Left renal cortex interstitium (tissue), 4 donors: ENCODE results near the gene CYBC1. TPM values are rescaled to one million over a fixed set of nuclear protein-coding genes. Genes with fewer than 3 reads are reported as not detected.

ENCODE experiments used
- DNase-seq, 4 donors: peaks; one replicate each; pipeline ENCODE4 v3.0.0-alpha.2; 2013; ENCODE audit warnings: low read depth in 4 of 4, low spot score in 2 of 4, missing footprints in 1 of 4
- polyA plus RNA-seq, 4 donors: library from polyadenylated mRNA; unstranded; fragments of 120-200 nt; gene quantifications; one replicate each; pipeline ENCODE4 v1.2.1, GENCODE V29; 2013; ENCODE audit not compliant: insufficient read length in 4 of 4

CYBC1 gene
- polyA plus RNA-seq, 4 donors = 47.8 to 57.9 (median 56.8) TPM

DNA sequence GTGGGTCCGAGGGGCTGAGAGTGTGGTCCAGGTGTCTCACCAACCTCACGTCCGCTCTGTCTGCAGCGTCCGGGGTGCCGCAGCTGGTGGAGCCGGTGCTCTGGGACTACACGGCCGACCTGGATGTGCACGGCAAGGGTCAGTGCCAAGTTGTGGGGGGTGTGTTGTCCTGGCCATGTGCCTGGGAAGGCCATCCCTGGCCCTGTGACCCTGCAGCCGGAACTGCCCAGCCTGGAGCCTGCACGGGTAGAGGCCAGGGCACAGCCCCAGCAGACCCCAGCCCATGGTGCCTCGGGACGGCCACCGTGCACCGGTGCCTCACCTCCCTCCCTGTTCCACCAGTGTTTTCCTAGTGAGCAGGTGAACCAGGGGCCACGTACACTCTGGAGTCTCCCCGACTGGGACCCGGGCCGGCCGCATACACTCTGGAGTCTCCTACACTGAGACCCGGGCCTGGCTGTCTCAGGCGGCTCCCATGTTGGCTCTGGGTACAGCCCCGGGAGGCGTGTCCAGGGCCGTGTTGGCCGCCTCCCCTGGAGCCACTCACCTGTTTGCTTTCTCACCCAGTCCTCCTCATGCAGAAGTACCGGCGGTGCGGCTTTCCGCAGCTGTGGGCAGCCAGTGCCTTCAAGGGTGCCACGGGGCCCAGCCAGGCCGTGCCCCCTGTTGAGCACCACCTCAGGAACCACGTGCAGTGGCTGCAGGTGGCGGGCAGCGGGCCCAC is 13.8 kb downstream of the CYBC1 start:
- DNase-seq = no peak

DNA sequence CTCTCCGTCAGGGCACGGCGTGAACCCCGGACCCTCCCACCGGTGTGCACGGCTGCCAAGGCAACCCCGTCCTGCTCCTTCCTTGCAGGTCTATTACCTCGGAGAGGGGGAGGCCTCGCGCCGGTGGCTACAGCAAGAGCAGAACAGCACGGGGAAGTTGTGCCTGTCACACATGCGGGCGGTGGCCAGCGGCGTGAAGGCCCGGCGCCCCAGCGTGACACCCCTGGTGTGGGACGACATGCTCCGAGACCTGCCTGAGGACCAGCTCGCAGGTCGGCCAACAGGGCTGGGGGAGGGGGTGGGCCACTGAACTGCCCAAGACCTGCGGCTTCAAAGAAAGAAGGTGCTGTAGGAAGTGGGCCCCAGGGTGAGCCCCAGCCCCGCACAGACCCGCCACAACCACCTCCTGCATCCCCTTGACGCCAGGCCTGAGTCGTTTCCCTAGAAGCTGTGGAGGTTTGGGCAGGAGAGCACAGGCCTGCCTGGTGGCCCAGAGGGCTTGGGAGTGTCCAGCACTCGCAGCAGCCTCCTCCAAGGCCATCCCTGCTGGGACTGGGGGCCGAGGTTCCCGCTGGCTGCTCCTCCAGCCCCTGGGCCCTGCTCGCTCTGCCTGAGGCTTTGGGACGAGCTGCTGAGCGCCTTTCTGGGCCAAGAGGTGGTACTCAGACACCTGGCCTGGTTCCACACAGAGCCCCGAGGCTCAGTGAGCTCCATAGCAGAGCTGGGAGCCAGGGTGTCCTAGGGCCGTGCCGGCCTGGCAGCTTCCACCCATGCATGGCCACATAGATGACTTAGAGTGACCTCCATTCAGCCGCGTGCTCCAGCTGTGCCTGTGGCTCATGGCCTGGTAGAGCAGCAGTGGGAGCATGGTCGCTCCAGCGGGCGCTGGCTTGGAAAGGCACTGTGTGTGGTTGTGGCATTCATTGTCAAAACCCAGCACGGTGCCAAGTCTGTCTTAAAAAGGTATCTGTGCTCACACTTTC is 14.7 kb downstream of the CYBC1 start:
- no peak for DNase-seq

DNA sequence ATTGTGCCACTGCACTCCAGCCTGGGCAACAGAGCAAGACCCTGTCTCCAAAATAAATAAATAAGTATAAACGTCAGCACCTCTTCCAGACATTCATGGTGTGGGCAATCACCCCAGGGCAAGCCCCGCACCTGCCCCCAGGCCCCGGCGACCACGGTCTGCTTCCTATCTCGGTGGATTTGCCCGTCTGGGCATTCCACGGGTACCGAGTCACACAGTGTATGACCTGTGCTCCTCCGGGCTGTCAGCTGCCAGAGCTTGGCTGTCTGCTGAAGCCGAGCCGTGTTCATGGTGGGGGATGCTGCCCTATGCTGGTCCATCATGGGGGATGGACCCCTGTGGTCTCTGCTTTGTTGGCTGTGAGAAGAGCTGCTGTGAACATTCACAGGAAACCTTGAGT is 15.4 kb downstream of the CYBC1 start:
- no peak for DNase-seq

DNA sequence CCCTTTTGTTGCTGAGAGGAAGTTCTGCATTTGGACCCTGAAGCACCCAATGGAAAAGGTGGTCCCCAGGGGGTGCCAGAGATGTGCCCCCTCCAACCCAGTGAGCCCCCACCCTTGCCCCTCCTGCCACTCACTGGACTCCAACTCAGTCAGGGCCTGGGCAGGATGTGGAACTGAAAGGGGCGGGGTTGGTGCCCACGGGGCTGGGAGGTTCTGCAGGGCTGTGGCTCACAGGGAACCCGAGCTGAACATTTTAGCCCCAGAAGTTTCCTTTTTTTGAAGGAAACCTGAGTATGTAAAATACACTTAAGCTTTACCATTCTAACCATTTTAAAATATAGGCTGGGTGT is 16.4 kb downstream of the CYBC1 start:
- DNase-seq = no peak

DNA sequence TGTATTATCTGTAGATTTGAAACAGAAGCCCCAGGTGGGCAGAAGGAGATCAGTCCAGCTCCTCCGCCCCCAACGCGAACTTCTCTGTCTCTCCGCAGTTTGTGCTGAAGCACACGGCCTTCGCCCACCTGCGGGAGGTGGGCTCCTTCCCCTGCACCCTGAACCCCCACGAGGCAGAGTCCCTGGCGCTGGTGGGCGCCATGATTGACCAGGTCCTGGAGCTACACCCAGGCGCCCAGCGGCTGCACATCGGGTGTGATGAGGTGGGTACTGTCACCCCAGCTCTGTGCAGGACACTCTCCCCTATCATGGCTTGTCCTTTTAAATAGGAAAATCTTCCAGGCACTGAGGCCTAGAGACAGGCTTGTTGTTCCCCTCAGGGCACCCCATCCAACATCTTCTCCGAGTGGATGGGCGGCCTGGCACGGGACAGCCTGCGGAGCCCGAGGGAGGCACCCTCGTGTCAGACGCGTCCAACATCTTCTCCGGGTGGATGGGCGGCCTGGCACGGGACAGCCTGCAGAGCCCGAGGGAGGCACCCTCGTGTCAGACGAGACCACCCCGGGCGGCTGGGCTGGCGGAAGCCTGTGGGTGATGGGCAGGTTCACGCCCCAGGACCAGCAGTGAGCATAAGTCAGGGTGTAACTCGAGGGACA is 16.9 kb downstream of the CYBC1 start:
- no peak for DNase-seq

DNA sequence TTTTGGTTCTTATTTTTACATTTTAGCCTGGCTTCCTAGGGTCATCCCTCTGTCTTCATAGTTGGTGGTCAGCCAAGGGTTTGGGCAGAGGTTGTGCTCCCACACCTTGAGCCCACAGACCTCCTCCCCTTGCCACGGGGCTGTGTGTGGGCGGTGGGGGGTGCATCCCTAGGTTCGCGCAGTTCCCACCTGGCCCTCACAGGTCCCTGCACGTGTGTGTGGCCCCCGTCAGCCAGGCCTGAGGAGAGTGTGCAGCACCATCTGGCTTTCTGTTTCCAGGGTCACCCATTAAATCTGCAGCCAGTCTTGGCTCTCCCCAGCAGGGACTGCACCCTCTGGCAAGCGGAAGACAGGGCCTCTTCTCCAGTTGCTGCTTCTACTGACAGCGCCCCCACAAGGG is 18.5 kb downstream of the CYBC1 start:
- no peak for DNase-seq

DNA sequence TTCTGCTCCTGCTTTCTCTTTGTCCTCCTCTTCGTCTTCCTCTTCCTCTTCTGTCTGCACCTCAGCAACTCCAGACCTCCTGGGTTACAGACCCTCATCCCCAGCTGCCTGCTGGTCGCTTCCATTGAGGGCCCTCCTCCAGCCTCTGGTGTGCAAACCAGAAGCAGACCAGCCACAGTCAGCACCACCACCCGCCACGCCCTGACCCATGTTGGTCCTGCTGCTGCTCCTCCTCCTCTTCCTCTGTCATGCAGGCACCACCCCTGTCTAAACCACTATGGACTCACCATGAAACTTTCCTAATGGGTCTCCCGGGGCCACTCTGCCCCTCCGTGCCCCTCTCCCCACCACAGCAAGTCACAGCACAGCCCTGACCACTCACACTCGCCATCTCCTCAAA is 20.7 kb downstream of the CYBC1 start:
- DNase-seq = no peak

DNA sequence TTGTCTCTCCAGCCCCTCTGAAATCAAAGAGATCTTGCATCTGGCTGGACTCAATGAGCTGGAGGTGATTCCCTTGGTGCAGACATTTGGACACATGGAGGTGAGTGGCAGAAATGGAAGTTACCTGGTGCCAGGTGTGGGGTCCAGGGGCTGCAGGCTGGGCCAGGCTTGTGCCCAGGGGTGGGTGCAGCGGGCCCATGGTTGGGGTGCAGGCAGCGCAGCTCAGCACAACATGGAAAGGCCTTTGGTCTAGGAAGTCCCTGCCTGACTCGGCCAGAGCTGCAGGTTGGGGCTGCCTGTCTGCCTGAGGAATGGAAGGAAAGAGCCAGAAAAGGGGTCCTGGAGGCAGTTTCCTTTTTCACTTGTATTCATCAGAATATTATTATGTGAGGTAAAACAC is 22.0 kb downstream of the CYBC1 start:
- no peak for DNase-seq

DNA sequence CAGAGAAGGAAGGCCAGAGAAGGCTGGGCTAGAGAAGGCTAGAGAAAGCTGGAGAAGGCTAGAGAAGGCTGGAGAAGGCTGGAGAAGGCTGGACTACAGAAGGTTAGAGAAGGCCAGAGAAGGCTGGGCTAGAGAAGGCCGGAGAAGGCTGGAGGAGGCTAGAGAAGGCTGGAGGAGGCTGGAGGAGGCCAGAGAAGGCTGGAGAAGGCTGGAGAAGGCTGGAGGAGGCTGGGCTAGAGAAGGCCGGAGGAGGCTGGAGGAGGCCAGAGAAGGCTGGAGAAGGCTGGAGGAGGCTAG is 25.7 kb downstream of the CYBC1 start:
- DNase-seq = no peak

DNA sequence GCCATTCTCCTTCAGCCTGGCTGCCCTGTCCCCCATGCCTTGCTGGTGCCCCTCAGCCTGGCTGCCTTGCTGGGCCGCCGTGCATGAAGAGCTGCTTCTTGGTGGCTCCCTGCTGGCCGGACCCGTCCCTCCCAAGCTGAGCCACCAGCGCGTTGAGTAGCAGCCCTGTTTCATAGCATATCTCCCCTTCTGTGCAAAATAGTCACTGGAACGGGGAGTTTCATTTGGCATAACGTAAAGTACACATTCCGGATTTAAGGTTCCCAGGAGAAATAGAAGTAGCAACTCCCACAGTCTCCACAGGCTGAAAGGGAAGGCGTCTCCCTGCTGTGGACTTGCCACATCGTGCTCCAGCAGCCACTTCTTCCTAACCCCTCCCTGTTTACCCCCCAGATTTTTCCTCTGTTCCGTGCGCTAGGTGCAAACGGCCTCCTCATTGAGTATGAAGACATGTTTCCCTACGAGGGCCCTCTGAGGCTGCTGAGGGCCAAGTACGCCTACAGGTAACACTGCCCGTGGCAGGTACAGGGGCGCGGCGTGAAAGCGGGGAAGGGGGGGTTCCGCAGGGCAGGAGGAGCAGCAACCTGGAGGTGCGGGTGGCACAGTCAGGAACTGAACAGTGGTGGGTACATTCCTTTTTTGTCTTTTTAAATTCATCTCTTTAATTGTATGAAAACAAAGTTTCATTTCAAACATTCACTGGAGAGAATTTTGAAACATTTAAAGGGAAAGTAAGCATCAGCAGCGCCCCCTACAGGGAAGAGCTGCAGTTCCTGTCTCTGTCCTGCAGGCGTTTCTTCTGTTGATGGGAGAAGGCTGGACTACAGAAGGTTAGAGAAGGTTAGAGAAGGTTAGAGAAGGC is 26.3 kb downstream of the CYBC1 start:
- no peak for DNase-seq

DNA sequence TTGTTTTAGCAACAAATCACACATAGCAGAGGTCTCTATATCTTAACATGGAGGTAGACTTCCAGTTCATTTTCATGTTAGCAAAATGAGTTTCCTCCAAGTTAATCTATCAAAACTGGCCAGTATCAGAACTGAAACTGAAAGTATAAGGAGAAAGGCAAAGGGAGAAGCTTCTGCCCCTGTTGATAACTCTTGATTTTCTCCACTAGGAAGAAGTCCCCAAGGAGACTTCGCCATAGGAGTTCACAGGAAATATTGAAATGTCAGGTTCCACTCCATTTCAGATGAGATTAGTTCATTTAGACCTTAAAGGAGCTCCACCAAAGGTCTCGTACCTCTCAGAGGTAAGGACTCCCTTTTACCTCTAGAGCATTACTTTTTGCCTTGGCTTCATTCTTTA is 31.0 kb downstream of the CYBC1 start:
- DNase-seq = no peak

DNA sequence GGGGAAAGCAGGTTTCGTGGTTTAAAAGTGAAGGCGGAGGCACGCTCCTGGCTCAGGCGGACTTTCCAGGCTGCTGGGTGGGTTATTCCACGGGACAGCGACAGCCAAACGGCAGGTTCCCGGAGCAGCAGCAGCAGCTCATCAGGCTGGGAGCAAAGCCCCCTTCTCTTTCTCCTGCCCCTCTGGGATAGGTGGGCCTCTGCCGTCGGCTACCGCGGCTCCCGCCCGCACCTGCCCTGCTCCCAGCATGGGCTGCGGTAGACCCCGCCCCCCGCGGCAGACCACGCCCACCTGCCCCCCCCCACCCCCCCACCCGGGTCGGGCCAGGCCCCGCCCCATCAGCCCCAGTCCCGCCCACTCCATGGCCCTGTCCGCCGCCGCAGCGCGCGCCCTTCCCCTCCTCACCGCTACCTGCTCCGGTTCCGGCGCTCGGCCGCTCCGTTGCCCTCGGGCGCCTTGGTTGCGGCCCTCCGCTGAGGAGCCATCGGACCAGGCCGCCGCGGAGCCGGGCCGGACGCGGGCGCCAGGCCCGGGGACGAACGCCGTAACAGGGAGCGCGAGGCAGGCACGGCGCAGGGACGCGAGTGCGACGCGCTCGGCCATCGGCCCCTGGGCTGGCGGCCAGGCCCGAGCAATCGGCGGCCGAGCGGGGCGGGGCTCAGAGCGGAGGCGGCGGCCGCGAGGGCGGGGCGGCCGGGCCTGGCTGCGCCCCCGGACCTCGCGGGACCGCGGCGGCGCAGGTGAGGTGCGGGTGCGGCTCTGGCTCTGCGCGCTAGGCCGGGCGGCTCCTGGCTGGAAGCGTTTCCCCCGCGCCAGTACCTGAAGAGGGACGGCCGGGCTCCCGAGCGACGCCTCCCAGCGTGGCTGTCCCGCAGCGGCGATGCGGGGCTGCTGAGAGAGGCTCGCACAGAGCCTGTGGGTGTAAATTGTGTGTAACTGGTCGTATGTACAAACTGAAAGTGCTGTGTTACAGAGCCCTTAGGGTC is 32.3 kb downstream of the CYBC1 start, which contains the start of the genes HEXD and OGFOD3:
HEXD (plus strand) TSS at position 347 of the 986 bp plus-strand sequence. CDS start 1,453 bp downstream, outside the sequence.
OGFOD3 (minus strand) TSS at position 586 of the 986 bp plus-strand sequence; CDS start at position 485, 101 bp downstream.
- peak; percentile 71 to 78 (median 75) for DNase-seq

DNA sequence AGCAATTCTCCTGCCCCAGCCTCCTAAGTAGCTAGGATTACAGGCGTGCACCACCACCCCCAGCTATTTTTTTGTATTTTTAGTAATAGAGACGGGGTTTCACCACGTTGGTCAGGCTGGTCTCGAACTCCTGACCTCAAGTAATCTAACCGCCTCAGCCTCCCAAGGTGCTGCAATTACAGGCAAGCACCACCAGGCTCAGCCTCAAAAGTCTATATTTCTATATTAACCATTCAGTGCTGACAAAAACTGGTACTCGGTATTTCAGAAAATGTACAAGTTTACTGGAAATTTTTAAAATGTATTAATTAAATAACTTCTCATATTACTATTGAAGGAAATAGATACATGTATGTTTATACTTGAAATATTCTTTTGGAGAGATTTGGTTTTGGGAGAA is 33.8 kb downstream of the CYBC1 start:
- no peak for DNase-seq

DNA sequence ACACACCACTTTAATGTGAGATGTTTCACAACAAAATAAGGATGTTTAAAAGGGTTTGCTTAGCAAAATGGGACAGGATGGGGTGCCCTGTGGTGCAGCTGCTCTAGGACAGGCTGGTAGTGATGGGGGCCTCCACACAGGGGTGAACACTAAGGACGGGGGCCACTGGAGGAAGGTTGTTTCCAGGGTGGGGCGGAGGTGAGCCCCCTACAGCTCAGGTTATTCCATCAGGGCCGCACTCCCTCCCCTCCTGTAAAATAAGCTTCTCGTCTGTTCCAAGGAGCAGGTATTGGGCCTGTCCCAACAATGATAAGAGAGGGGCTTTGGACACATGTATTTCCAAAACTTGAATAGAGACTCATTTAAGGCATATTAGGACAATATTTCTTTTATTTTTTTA is 34.3 kb downstream of the CYBC1 start:
- no peak for DNase-seq

DNA sequence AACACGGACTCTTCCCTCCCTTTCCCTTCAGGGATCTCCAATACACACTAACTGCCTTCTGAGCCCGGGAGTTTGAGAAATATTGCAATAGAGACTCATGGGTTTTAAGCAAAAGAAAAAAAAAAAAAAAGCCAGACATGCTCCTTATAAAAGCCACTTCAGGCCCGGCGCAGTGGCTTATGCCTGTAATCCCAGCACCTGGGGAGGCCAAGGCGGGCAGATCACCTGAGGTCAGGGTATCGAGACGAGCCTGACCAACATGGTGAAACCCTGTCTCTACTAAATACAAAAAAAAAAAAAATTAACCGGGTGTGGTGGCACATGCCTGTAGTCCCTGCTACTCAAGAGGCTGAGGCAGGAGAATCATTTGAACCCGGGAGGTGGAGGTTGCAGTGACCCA is 34.8 kb downstream of the CYBC1 start:
- no peak for DNase-seq

DNA sequence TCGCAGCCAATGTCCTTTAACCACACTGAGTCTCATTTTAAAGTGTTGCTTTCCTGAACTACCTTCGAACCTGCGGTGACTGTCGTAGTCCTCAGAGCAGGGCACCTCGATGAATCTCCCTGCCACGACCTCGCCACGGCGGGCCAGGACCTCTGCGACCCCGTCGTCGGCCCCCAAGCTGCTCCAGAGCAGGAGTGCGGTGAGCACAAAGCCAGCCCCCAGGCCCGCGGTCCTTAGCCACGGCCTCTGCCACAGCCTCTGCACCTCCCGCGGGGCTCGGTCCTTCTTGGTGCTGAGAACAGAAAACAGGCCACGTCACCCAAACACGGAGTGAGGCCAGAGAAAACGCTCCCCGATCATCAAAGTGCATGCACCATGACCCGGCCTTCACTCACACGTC is 35.2 kb downstream of the CYBC1 start:
- no peak for DNase-seq

DNA sequence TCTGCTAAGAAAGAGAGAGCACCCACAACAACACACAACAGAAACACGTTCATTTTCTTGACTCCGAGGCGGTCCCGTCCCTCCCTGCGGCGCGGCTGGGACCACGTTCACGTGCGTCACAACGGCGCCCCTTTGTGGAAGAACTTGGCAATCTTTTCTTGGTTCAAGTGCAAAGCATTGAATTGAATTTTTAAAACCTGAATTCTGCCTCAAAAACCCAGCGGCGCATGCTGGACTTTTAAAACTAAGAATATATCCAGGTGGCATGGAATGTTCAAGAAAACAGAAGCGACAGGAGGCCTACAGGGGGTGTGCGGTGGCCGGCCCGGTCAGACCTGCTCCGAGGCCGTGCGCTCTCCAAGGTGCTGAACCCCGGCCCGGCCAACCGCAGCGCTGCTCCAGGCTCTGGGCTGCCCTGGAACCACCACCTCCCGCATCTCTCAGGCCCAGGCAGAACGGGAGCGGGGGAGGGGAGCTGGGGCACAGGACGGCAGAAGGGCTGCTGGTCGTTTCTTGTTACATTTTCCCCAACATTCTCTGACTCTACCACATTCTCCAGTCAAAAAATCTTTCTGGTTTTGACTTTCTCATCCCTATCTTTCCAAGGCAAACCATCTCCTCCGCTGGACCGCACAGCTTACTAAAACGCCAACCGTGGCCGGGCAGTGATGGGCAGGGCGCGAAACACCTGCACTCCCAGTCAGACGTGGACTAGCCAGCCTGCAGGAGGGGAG is 35.8 kb downstream of the CYBC1 start:
- DNase-seq = peak; percentile 47 to 71 (median 65)
